Parathyroid adenoma (tissue), 2 donors: Measurements from ENCODE around the gene TF.

Experiments
- H2AFZ ChIP-seq: fragments of 300-600 bp; sonication (generic); one replicate; pipeline ENCODE4 v1.7.0; 2017; ENCODE audit warnings: antibody characterized with exemption, mild to moderate bottlenecking
- H3K27ac ChIP-seq: fragments of 300-600 bp; sonication (generic); one replicate; pipeline ENCODE4 v1.7.0; 2017
- H3K27me3 ChIP-seq: fragments of 300-600 bp; sonication (generic); one replicate; pipeline ENCODE4 v1.7.0; 2017; ENCODE audit warnings: low read length; ENCODE audit not compliant: control insufficient read depth, insufficient read depth
- H3K36me3 ChIP-seq: fragments of 300-600 bp; sonication (generic); one replicate; pipeline ENCODE4 v1.7.0; 2017; ENCODE audit warnings: low read length; ENCODE audit not compliant: control insufficient read depth, insufficient read depth
- H3K4me1 ChIP-seq: fragments of 300-600 bp; sonication (generic); one replicate; pipeline ENCODE4 v1.7.0; 2017; ENCODE audit warnings: control low read depth
- H3K4me2 ChIP-seq: fragments of 300-600 bp; sonication (generic); one replicate; pipeline ENCODE4 v1.7.0; 2017; ENCODE audit warnings: low read length
- H3K4me3 ChIP-seq: fragments of 300-600 bp; sonication (generic); one replicate; pipeline ENCODE4 v1.7.0; 2017; ENCODE audit warnings: low read depth, low read length
- H3K79me2 ChIP-seq: fragments of 300-600 bp; sonication (generic); one replicate; pipeline ENCODE4 v1.7.0; 2017; ENCODE audit warnings: control low read depth
- H3K9ac ChIP-seq: fragments of 300-600 bp; sonication (generic); one replicate; pipeline ENCODE4 v1.7.0; 2017; ENCODE audit warnings: mild to moderate bottlenecking
- H3K9me3 ChIP-seq: fragments of 300-600 bp; sonication (generic); one replicate; pipeline ENCODE4 v1.7.0; 2017; ENCODE audit warnings: low read length; ENCODE audit not compliant: control insufficient read depth
- CTCF ChIP-seq: fragments of 300-600 bp; sonication (generic); IDR thresholded peaks from one replicate; pipeline ENCODE4 v1.7.0; 2017; ENCODE audit warnings: antibody characterized with exemption, mild to moderate bottlenecking
- donor health status: primary hyperparathyroidism.

Gene TF

GRCh38 chr3:133701435-133702358 lies 44.5 kb upstream of the TF start:
- H3K79me2 ChIP-seq: no peaks in the 10 kb centered on the region
- H3K4me2 ChIP-seq: no peak overlapping the region
- H3K9ac ChIP-seq: no peak overlapping the region
- H3K27me3 ChIP-seq: no peaks in the 10 kb centered on the region
- no peaks in the 10 kb centered on the region for H3K36me3 ChIP-seq
- no peak overlapping the region for H3K4me3 ChIP-seq
- H2AFZ ChIP-seq: no peak overlapping the region
- H3K4me1 ChIP-seq: no peaks in the 10 kb centered on the region
- H3K27ac ChIP-seq: no peak overlapping the region
- TF ChIP-seq CTCF: no peak
- H3K9me3 ChIP-seq: no peaks in the 10 kb centered on the region

- H3K9me3 ChIP-seq: no peaks in the 10 kb centered on the region
- no peak overlapping the region for H3K4me3 ChIP-seq
- no peaks in the 10 kb centered on the region for H3K79me2 ChIP-seq
- no peaks in the 10 kb centered on the region for H3K36me3 ChIP-seq
- H3K9ac ChIP-seq: no peak overlapping the region
- TF ChIP-seq CTCF: no peak
- no peaks in the 10 kb centered on the region for H3K27me3 ChIP-seq
- no peaks in the 10 kb centered on the region for H3K4me1 ChIP-seq
- H3K27ac ChIP-seq: no peak overlapping the region
- H2AFZ ChIP-seq: no peak overlapping the region
- no peak overlapping the region for H3K4me2 ChIP-seq
Observed at GRCh38 chr3:133703915-133704314, 42.3 kb upstream of the TF start.

- no peak overlapping the region for H3K9ac ChIP-seq
- no peak overlapping the region for H2AFZ ChIP-seq
- no peaks in the 10 kb centered on the region for H3K9me3 ChIP-seq
- H3K36me3 ChIP-seq: no peaks in the 10 kb centered on the region
- H3K4me1 ChIP-seq: no peaks in the 10 kb centered on the region
- H3K4me3 ChIP-seq: no peak overlapping the region
- no peak for TF ChIP-seq CTCF
- H3K27me3 ChIP-seq: no peaks in the 10 kb centered on the region
- no peaks in the 10 kb centered on the region for H3K79me2 ChIP-seq
- H3K4me2 ChIP-seq: no peak overlapping the region
- H3K27ac ChIP-seq: no peak overlapping the region
Observed at GRCh38 chr3:133706033-133706432, 40.2 kb upstream of the TF start.

- no peaks in the 10 kb centered on the region for H3K9me3 ChIP-seq
- H3K27me3 ChIP-seq: no peaks in the 10 kb centered on the region
- no peaks in the 10 kb centered on the region for H3K36me3 ChIP-seq
- no peak for TF ChIP-seq CTCF
- no peak overlapping the region for H3K27ac ChIP-seq
- H3K9ac ChIP-seq: no peak overlapping the region
- no peak overlapping the region for H3K4me3 ChIP-seq
- H3K79me2 ChIP-seq: no peaks in the 10 kb centered on the region
- no peak overlapping the region for H3K4me2 ChIP-seq
- no peak overlapping the region for H2AFZ ChIP-seq
- no peaks in the 10 kb centered on the region for H3K4me1 ChIP-seq
Observed at GRCh38 chr3:133709139-133709750, 36.9 kb upstream of the TF start.
